Fibroblast of lung (primary cell): ENCODE data around the gene RETREG1.

ENCODE experiments used
- EZH2 ChIP-seq: IDR thresholded peaks from 2 replicates; pipeline ENCODE4 v1.5.1; 2012; ENCODE audit warnings: low read length, control low read depth, mild to moderate bottlenecking; ENCODE audit errors: missing control alignments
- TF ChIP-seq, protein P1 (sequence below), 2 donors: IDR thresholded peaks in 1 of 2; conservative IDR thresholded peaks in 1 of 2; 1 replicate in 1 of 2; 2 replicates in 1 of 2; pipeline ENCODE4 v1.5.1; 2011 to 2012; ENCODE audit warnings: low read length in 2 of 2, control low read depth in 1 of 2, inconsistent platforms in 1 of 2, low read depth in 1 of 2, mild to moderate bottlenecking in 1 of 2

DNA sequence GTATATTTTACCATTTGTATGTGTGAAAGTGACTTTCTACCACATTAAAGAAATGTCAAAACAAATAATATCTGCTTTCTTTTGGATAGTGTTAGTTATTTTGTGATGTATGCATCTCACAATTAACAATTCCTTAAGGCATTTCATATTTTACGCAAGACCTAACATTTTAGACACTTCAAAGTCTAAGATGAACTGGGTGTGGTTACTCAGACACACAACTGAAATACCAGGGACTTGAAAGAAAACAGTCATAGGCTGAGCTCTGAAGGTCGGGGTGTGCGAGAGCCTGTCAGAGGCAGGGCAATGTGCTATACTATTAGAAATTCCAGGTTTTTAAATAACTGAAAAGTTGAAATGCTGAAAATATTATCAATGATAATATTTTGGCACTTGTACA is 106.7 kb downstream of the RETREG1 start:
- TF ChIP-seq, protein P1, sequence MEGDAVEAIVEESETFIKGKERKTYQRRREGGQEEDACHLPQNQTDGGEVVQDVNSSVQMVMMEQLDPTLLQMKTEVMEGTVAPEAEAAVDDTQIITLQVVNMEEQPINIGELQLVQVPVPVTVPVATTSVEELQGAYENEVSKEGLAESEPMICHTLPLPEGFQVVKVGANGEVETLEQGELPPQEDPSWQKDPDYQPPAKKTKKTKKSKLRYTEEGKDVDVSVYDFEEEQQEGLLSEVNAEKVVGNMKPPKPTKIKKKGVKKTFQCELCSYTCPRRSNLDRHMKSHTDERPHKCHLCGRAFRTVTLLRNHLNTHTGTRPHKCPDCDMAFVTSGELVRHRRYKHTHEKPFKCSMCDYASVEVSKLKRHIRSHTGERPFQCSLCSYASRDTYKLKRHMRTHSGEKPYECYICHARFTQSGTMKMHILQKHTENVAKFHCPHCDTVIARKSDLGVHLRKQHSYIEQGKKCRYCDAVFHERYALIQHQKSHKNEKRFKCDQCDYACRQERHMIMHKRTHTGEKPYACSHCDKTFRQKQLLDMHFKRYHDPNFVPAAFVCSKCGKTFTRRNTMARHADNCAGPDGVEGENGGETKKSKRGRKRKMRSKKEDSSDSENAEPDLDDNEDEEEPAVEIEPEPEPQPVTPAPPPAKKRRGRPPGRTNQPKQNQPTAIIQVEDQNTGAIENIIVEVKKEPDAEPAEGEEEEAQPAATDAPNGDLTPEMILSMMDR (conservative IDR thresholded peaks at IDR 0.05 in 1 of 2, IDR thresholded peaks at IDR 0.05 in 1 of 2; ENCODE audit: low read depth in 1 of 2, low read length in 2 of 2) = no peak
- TF ChIP-seq EZH2 = no peak
